ENCODE data around the gene KCNK10.

KCNK10 gene

GRCh38 chr14:88146881-88147649 is 176.0 kb downstream of the KCNK10 start:
- DNase-seq (ENCODE audit: low read depth): no peak

GRCh38 chr14:88143810-88144209 is 179.3 kb downstream of the KCNK10 start:
- no peak overlapping the region for H3K4me3 ChIP-seq (ENCODE audit: low read depth, low read length)
- no peak for DNase-seq (ENCODE audit: low read depth)
- TF ChIP-seq MYC (IDR thresholded peaks at IDR 0.05; ENCODE audit: low read depth, low read length) (no peak), CTCF (IDR thresholded peaks at IDR 0.05; ENCODE audit: low read depth, low read length) (no peak), MAX (IDR thresholded peaks at IDR 0.05; ENCODE audit: low read depth, low read length) (no peak), POLR2A (IDR thresholded peaks at IDR 0.05; ENCODE audit: extremely low read depth, insufficient read length) (no peak)

More at GRCh38 chr14:88146881-88147649, 176.0 kb downstream of the KCNK10 start:
- no peak for TF ChIP-seq MYC (IDR thresholded peaks at IDR 0.05; ENCODE audit: low read depth, low read length)
- no peak overlapping the region for H3K4me3 ChIP-seq (ENCODE audit: low read depth, low read length)

GRCh38 chr14:88142997-88143396 is 180.1 kb downstream of the KCNK10 start:
- H3K4me3 ChIP-seq (ENCODE audit: low read depth, low read length): no peak overlapping the region
- no peak for DNase-seq (ENCODE audit: low read depth)
- no peak for TF ChIP-seq CTCF (IDR thresholded peaks at IDR 0.05; ENCODE audit: low read depth, low read length)
- no peak for TF ChIP-seq POLR2A (IDR thresholded peaks at IDR 0.05; ENCODE audit: extremely low read depth, insufficient read length)
- TF ChIP-seq MAX (IDR thresholded peaks at IDR 0.05; ENCODE audit: low read depth, low read length): no peak
- no peak for TF ChIP-seq MYC (IDR thresholded peaks at IDR 0.05; ENCODE audit: low read depth, low read length)

- TF ChIP-seq POLR2A (IDR thresholded peaks at IDR 0.05; ENCODE audit: extremely low read depth, insufficient read length): no peak
- TF ChIP-seq MAX (IDR thresholded peaks at IDR 0.05; ENCODE audit: low read depth, low read length): no peak
- no peak for TF ChIP-seq MYC (IDR thresholded peaks at IDR 0.05; ENCODE audit: low read depth, low read length)
- TF ChIP-seq CTCF (IDR thresholded peaks at IDR 0.05; ENCODE audit: low read depth, low read length): no peak
- H3K4me3 ChIP-seq (ENCODE audit: low read depth, low read length): no peak overlapping the region
- DNase-seq (ENCODE audit: low read depth): no peak
Measured at GRCh38 chr14:88140874-88141273, 182.2 kb downstream of the KCNK10 start.

GRCh38 chr14:88137327-88137726 is 185.7 kb downstream of the KCNK10 start:
- no peak overlapping the region for H3K4me3 ChIP-seq (ENCODE audit: low read depth, low read length)
- no peak for DNase-seq (ENCODE audit: low read depth)
- TF ChIP-seq POLR2A (IDR thresholded peaks at IDR 0.05; ENCODE audit: extremely low read depth, insufficient read length) (no peak), MAX (IDR thresholded peaks at IDR 0.05; ENCODE audit: low read depth, low read length) (no peak), CTCF (IDR thresholded peaks at IDR 0.05; ENCODE audit: low read depth, low read length) (no peak), MYC (IDR thresholded peaks at IDR 0.05; ENCODE audit: low read depth, low read length) (no peak)
